Progenitor cell of endocrine pancreas (in vitro differentiated cells): Measurements from ENCODE around the gene SPATA24. TPM values are rescaled to one million over a fixed set of nuclear protein-coding genes. Genes with fewer than 3 reads are reported as not detected.

Experiments used
- DNase-seq: peaks from one replicate; pipeline ENCODE4 v3.0.0; 2021; ENCODE audit warnings: low spot score; ENCODE audit not compliant: unreplicated experiment
- H3K27ac Mint-ChIP-seq: 2 replicates; pipeline ENCODE4 v1.8.0; 2021; ENCODE audit warnings: mild to moderate bottlenecking, moderate library complexity, mixed read lengths
- H3K27me3 Mint-ChIP-seq: 2 replicates; pipeline ENCODE4 v1.8.0; 2021; ENCODE audit warnings: mixed read lengths
- H3K36me3 Mint-ChIP-seq: 2 replicates; pipeline ENCODE4 v1.8.0; 2022; ENCODE audit warnings: mixed read lengths; ENCODE audit not compliant: insufficient read depth
- H3K4me1 Mint-ChIP-seq: 2 replicates; pipeline ENCODE4 v1.8.0; 2021; ENCODE audit warnings: low read depth, mixed read lengths
- H3K4me3 Mint-ChIP-seq: 2 replicates; pipeline ENCODE4 v1.8.0; 2021; ENCODE audit warnings: low read depth, mild to moderate bottlenecking, moderate library complexity, mixed read lengths
- H3K9me3 Mint-ChIP-seq: 2 replicates; pipeline ENCODE4 v1.8.0; 2021; ENCODE audit warnings: low read depth, mixed read lengths
- CTCF ChIP-seq: fragments of 200-600 bp; sonication (generic); IDR thresholded peaks from one replicate; pipeline ENCODE4 v1.5.0; 2021; ENCODE audit warnings: antibody characterized with exemption, mild to moderate bottlenecking; ENCODE audit not compliant: unreplicated experiment
- total RNA-seq: library from RNA; stranded (reverse); gene quantifications from 2 replicates; pipeline ENCODE4 v1.2.1, GENCODE V29; 2021

Gene SPATA24
- total RNA-seq, 1 donor from 2014 or later: 13.9 TPM

DNA sequence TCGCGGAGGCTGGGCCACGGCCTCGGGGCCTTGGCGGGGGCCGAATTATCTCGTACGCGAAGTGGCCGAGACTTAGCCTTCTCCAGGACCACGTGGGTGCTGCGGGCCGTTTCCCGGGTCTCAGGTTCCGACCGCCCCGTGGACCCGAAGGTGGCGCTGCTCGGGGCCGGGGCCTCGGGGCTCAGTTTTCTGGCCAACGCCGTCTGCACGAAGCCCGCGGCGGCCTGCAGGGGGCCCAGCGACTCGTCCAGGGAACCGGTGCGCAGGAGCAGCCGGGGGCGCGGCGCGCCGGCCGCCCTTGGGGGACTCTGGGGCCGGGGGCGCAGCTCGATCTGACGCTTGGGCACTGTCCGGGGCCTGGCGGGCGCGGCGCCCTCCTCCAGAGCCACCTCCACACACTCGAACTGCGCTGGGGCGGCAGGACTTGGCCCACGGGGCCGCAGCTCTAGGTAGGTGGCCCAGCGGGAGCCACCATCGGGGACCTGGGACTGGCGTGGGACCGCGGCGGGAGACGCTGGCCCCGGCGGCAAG lies 9.7 kb downstream of the SPATA24 start:
- Mint-ChIP-seq H3K27ac (no peak overlapping the region), H3K36me3 (no peaks in the 10 kb centered on the region), H3K9me3 (no peaks in the 10 kb centered on the region), H3K4me1 (peaks cover 2% of the 10 kb centered on the region), H3K4me3 (peak overlapping the region; percentile 73), H3K27me3 (peaks cover 42% of the 10 kb centered on the region)
- peak; percentile 72 for TF ChIP-seq CTCF
- DNase-seq: peak; percentile 68

- no peak overlapping the region for H3K27ac Mint-ChIP-seq
- H3K9me3 Mint-ChIP-seq: no peaks in the 10 kb centered on the region
- peaks cover 42% of the 10 kb centered on the region for H3K27me3 Mint-ChIP-seq
- no peak for TF ChIP-seq CTCF
- no peaks in the 10 kb centered on the region for H3K36me3 Mint-ChIP-seq
- H3K4me3 Mint-ChIP-seq: peak overlapping the region; percentile 73
- H3K4me1 Mint-ChIP-seq: peaks cover 2% of the 10 kb centered on the region
- DNase-seq: no peak
These were observed 10.3 kb downstream of the SPATA24 start for GRCh38 chr5:139393497-139394122.

DNA sequence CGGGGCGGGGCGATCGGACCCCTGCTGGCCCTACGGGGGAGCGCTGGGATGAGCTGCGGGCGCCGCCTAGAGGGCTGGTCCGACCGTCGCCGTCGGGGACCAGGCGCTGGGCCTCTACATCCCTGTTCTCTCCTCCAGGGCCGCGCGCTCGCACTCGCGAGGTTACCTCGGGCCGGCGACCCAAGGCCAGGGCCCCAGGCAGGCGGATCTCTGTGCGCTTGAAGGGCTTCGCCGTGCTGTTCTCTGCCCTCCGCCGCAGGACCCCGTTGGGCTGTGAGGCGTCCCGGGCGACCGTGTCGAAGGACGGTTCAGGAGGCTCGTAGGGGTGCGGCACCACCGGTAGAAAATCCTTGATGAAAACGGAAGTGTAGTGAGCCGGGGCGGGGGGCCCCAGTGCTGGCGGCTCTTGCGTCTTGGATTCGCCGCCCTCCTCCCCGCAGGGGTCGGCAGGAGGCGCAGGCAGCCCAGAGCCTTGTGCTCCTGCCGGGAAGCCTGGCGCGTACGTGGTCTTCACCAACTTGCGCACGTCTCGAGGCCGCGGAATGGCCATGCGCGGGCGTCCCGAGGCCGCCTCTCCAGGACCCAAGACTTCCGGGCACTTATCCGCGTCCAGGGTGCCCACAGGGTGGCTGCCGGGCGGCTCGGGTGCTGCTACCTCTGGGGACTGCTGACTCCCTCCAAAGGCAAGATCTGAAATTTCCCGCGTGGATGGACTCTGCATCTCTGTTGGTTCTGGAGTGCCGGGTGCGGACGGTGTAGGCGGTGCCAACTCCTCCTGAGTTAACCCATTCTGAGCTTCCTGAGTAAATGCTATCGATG lies 11.0 kb downstream of the SPATA24 start:
- Mint-ChIP-seq H3K27me3 (peaks cover 42% of the 10 kb centered on the region), H3K36me3 (no peaks in the 10 kb centered on the region), H3K9me3 (no peaks in the 10 kb centered on the region), H3K27ac (no peak overlapping the region), H3K4me1 (peaks cover 4% of the 10 kb centered on the region), H3K4me3 (peak overlapping the region; percentile 73)
- DNase-seq: peak; percentile 67
- peak; percentile 75 for TF ChIP-seq CTCF

DNA sequence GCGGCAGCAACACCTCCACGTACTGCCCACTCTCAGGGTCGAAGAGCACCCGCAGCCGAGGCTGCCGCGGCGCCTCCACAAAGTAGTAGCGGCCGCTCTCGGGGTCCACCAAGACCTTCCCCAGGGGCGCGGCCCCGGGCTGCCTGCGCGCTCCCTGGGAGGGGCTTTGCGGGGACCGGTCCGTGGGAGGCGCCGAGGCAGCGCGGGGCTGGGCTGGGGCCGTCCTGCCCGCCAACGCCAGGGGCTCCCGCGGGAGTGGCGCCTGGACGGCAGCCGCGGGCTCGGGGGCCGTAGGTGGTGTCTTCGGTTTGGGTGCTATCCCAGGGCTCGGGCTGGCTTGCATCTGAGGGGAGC lies 11.6 kb downstream of the SPATA24 start:
- DNase-seq: peak; percentile 23
- Mint-ChIP-seq H3K27ac (no peak overlapping the region), H3K9me3 (no peaks in the 10 kb centered on the region), H3K4me3 (no peak overlapping the region), H3K36me3 (no peaks in the 10 kb centered on the region), H3K4me1 (peaks cover 4% of the 10 kb centered on the region), H3K27me3 (peaks cover 42% of the 10 kb centered on the region)
- no peak for TF ChIP-seq CTCF

DNA sequence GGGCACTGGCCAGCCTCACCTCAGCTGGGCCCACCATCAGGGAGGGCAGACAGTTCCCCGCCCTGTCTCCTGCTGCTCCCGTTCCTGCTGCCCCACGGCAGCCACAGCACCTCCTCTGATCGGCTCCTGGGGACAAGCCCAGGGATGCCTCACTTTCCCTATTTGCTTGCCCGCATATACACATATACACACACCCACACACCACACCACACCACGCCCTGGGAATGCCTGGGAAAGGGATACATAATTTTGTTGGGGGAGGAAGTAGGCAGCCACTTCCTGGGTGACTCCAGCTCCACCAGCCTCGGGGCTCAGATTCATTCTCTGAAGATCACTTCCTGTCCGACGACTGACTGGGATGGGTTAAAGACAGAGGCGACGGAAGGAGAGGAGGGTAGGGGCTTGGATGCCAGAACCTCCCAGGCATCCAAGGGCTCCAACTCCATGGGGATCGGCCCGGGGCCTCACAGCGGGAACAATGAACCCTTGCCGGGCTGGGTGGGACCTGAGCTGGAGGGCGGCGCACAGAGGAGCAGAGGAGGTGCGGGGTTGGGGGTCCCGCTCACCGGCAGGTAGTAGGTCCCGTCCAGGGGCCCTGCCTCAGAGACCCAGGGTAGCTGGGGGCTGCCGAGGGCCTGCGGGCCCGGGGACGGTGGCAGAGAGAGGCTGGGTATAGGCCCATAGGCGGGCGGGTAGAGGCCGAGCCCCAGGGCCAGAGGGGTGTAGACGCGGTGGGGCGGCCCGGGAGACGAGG lies 12.1 kb downstream of the SPATA24 start:
- Mint-ChIP-seq H3K4me3 (no peak overlapping the region), H3K36me3 (no peaks in the 10 kb centered on the region), H3K9me3 (no peaks in the 10 kb centered on the region), H3K27ac (peak overlapping the region; percentile 29), H3K27me3 (peaks cover 42% of the 10 kb centered on the region), H3K4me1 (peaks cover 4% of the 10 kb centered on the region)
- TF ChIP-seq CTCF: no peak
- DNase-seq: no peak
